Gastroesophageal sphincter (tissue), 3 donors: ENCODE results near the gene CILP.

Experiments used
- CTCF ChIP-seq, 4 experiments: fragments of 200-600 bp in 2 of 4; fragments of 450-650 bp in 2 of 4; sonication (generic) in 1 of 4; IDR thresholded peaks; one replicate each; pipeline ENCODE4 v1.5.1; 2017 to 2019; ENCODE audit warnings: antibody characterized with exemption in 4 of 4, mild to moderate bottlenecking in 2 of 4, moderate library complexity in 2 of 4
- POLR2A ChIP-seq, 2 donors: fragments of 450-650 bp; IDR thresholded peaks; one replicate each; pipeline ENCODE4 v1.6.1; 2017; ENCODE audit warnings: antibody characterized with exemption in 2 of 2, mild to moderate bottlenecking in 2 of 2, moderate library complexity in 1 of 2

GRCh38 chr15:65174509-65174908 is 36.8 kb downstream of the CILP start:
- TF ChIP-seq POLR2A (IDR thresholded peaks at IDR 0.05) (no peak), CTCF (IDR thresholded peaks at IDR 0.05) (no peak)
